Measurements from ENCODE around the gene OGFOD3. TPM values are rescaled to one million over a fixed set of nuclear protein-coding genes. Genes with fewer than 3 reads are reported as not detected.
A peak's percentile ranks its signal among the peaks of the same experiment; 100 is the strongest.

OGFOD3 gene
- total and polyA plus RNA-seq, 2 experiments from 2014 or later, result 38.1 to 44.7 TPM

DNA sequence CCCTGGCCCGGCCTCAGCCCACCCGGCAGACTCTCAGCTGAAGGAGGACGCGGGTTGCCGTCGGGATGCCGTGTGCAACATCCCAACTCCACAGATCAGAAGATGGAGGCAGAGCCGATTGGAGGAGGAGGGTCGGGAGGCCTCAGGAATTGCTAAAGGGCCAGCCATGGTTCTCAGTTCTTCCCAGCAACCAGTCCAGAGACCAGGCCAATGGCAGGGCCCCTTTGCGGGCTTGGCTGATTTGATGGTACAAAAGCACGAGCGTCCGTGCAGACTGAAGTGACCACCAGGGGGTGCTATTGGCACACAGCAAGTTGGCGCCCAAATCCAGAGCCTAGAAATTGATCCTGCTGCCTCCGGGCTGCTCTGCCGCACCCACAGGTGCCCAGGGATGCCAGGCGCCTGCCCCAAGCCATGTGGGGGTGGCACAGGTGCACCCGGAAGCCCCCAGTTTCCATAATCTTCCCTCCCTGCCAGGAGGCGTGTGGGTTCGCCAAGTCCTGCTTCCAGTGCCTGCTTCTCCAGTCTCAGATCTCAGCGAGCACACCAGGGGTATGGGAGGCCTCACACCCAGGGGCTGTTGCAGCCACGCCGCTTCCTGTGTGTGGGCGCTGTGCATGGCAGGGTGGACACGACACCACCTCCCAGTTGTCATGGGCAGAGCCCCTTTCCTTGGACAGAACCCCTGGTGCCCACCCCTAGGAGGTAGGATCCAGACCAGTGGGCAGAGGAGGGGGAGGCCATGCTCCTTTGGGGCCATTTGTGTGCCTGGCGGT lies 66.5 kb downstream of the OGFOD3 start:
- 28 to 30% methylated on average over 26 of the region's 26 CpGs for WGBS, 2 experiments (ENCODE audit: low coverage in 1 of 2, low lambda C conversion rate in 2 of 2, missing lambda C conversion rate in 2 of 2)
- Histone ChIP-seq H3K9me2 (ENCODE audit: insufficient read depth) (no peaks in the 10 kb centered on the region), H3F3A (ENCODE audit: insufficient read depth) (peaks cover 7% of the 10 kb centered on the region), H3K27ac (no peak overlapping the region), H3K27me3 (replicated peaks; ENCODE audit: insufficient read depth) (no peaks in the 10 kb centered on the region; the same call in 1 of the 2 replicates), H3K4me2 (ENCODE audit: unreplicated experiment) (no peak overlapping the region), H3K79me2 (ENCODE audit: insufficient read depth) (no peaks in the 10 kb centered on the region), H3K9me3 (ENCODE audit: low read depth) (no peaks in the 10 kb centered on the region), H3K4me1 (ENCODE audit: insufficient read depth) (peaks cover 10% of the 10 kb centered on the region), H3K4me3 (no peak overlapping the region), H3K36me3 (ENCODE audit: low read depth) (no peaks in the 10 kb centered on the region), H4K20me1 (ENCODE audit: insufficient read depth) (no peaks in the 10 kb centered on the region), H2AFZ (no peak overlapping the region), H3K9ac (no peak overlapping the region)
- no peak for TF ChIP-seq EZH2phosphoT487 (IDR thresholded peaks at IDR 0.05; ENCODE audit: insufficient read depth, low read depth)
- TF ChIP-seq EZH2 (IDR thresholded peaks at IDR 0.05; ENCODE audit: insufficient read depth, poor library complexity, severe bottlenecking), result no peak
- in situ Hi-C loops (cut with MboI), result loop anchor here (10.0 kb wide), 1 partner anchor 63 kb away; the partner anchor contains the start of genes HEXD and OGFOD3
- peak; percentile 92 for DNase-seq

DNA sequence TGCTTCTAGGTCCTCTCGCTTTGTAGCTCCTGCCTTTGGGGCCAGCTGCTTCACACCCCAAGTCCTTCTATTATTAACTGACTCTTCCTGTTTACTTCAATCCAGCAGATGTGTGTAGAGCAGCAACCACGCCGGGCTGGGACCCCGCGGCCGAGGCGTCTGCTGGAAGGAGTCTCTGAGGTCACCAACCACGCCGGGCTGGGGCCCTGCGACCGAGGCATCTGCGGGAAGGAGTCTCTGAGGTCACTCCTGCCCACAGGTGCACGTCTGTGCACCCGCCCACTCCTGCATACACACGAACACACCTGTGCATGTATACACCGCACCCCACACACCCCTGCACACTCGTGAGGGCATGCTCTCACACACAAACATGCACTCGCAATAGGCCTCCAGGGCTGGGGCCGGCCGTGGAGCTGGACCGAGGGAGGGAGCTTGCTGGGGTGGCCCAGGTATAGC lies 67.1 kb downstream of the OGFOD3 start:
- Histone ChIP-seq H3K9me3 (ENCODE audit: low read depth) (no peaks in the 10 kb centered on the region), H3K4me3 (no peak overlapping the region), H3K4me1 (ENCODE audit: insufficient read depth) (peaks cover 10% of the 10 kb centered on the region), H3K27ac (no peak overlapping the region), H3K79me2 (ENCODE audit: insufficient read depth) (no peaks in the 10 kb centered on the region), H3K36me3 (ENCODE audit: low read depth) (no peaks in the 10 kb centered on the region), H3K9me2 (ENCODE audit: insufficient read depth) (no peaks in the 10 kb centered on the region), H3K9ac (no peak overlapping the region), H3K4me2 (ENCODE audit: unreplicated experiment) (no peak overlapping the region), H4K20me1 (ENCODE audit: insufficient read depth) (no peaks in the 10 kb centered on the region), H3K27me3 (replicated peaks; ENCODE audit: insufficient read depth) (no peaks in the 10 kb centered on the region; the same call in 1 of the 2 replicates), H2AFZ (no peak overlapping the region), H3F3A (ENCODE audit: insufficient read depth) (peaks cover 7% of the 10 kb centered on the region)
- 58 to 60% methylated on average over 21 of the region's 21 CpGs for WGBS, 2 experiments (ENCODE audit: low coverage in 1 of 2, low lambda C conversion rate in 2 of 2, missing lambda C conversion rate in 2 of 2)
- TF ChIP-seq EZH2 (IDR thresholded peaks at IDR 0.05; ENCODE audit: insufficient read depth, poor library complexity, severe bottlenecking) (no peak), EZH2phosphoT487 (IDR thresholded peaks at IDR 0.05; ENCODE audit: insufficient read depth, low read depth) (no peak)
- no peak for DNase-seq
- in situ Hi-C loops (cut with MboI), result loop anchor here (10.0 kb wide), 1 partner anchor 64 kb away; the partner anchor contains the start of genes HEXD and OGFOD3

DNA sequence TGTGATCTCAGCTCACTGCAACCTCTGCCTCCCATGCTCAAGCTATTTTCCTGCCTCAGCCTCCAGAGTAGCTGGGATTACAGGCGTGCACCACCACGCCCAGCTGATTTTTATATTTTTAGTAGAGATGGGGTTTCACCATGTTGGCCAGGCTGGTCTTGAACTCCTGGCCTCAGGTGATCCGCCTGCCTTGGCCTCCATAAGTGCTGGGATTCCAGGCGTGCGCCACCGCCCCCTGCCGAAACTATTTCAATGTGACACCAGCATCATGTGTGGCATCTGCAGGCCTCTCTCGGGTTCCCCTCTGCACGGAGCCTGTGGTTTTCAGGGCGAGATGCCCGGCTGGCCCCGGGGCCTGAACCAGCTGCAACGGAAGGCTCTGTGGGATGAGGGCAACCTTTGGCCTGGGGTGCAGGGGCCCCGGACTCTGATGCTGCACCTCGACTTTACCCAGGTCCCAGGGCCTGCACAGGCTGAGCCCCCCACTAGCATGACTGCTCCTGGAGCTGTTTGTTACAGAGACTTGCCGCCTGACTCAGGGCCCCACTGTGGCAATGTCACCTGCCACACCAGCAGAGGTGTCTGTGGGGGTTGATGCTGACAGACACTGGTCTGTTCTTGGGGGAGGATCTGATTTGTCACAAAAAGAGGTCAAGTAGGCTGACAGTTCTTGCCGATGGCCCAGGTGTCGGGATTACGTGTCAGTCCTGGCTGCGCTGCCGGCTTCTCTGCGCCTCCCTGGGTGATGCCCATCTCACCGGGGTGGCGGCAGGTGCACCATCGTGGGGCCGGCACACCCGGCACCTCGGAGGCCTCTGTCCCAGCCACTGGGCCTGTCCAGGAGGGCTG lies 68.0 kb downstream of the OGFOD3 start:
- Histone ChIP-seq H3K9me3 (ENCODE audit: low read depth) (no peaks in the 10 kb centered on the region), H3K9me2 (ENCODE audit: insufficient read depth) (no peaks in the 10 kb centered on the region), H3K36me3 (ENCODE audit: low read depth) (no peaks in the 10 kb centered on the region), H3K4me1 (ENCODE audit: insufficient read depth) (peaks cover 10% of the 10 kb centered on the region), H3F3A (ENCODE audit: insufficient read depth) (peaks cover 7% of the 10 kb centered on the region), H3K79me2 (ENCODE audit: insufficient read depth) (no peaks in the 10 kb centered on the region), H3K27ac (no peak overlapping the region), H2AFZ (no peak overlapping the region), H3K4me2 (ENCODE audit: unreplicated experiment) (no peak overlapping the region), H3K27me3 (replicated peaks; ENCODE audit: insufficient read depth) (no peaks in the 10 kb centered on the region; the same call in 1 of the 2 replicates), H3K4me3 (no peak overlapping the region), H4K20me1 (ENCODE audit: insufficient read depth) (no peaks in the 10 kb centered on the region), H3K9ac (no peak overlapping the region)
- DNase-seq, result no peak
- in situ Hi-C loops (cut with MboI), result loop anchor here (10.0 kb wide), 1 partner anchor 64 kb away; the partner anchor contains the start of genes HEXD and OGFOD3
- 75 to 80% methylated on average over 25 to 28 of the region's 28 CpGs for WGBS, 2 experiments (ENCODE audit: low coverage in 1 of 2, low lambda C conversion rate in 2 of 2, missing lambda C conversion rate in 2 of 2)
- TF ChIP-seq EZH2 (IDR thresholded peaks at IDR 0.05; ENCODE audit: insufficient read depth, poor library complexity, severe bottlenecking) (no peak), EZH2phosphoT487 (IDR thresholded peaks at IDR 0.05; ENCODE audit: insufficient read depth, low read depth) (no peak)

DNA sequence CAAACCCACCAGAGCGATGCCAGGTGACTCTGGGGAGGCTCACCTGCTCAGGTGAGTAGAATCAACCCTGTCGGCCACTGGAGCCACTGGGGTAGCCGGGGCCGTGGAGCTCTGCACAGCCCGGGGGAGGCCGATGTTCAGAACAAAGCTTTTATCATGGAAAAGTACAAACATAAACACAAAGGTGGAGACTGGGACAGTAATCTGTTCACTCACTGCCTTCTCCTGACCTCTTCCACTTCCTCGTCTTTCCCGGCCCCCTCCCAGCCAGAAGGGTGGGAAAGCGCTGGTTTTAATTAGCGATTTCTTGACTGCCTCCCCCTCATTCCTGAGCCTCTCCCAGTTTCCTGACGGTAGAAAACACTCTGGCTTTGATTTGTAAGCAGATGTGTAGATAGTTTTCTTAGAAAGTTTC lies 69.1 kb downstream of the OGFOD3 start:
- H3K4me2 ChIP-seq (ENCODE audit: unreplicated experiment), result peak overlapping the region; percentile 57
- DNase-seq, result peak; percentile 58
- peaks cover 10% of the 10 kb centered on the region for H3K4me1 ChIP-seq (ENCODE audit: insufficient read depth)
- no peaks in the 10 kb centered on the region for H3K9me3 ChIP-seq (ENCODE audit: low read depth)
- in situ Hi-C loops (cut with MboI), result no loop called here
- WGBS, 2 experiments (ENCODE audit: low coverage in 1 of 2, low lambda C conversion rate in 2 of 2, missing lambda C conversion rate in 2 of 2), result 9 to 10% methylated on average over 11 of the region's 11 CpGs
- no peak overlapping the region for H3K27ac ChIP-seq
- H2AFZ ChIP-seq, result peak overlapping the region; percentile 28
- no peaks in the 10 kb centered on the region for H4K20me1 ChIP-seq (ENCODE audit: insufficient read depth)
- H3K9ac ChIP-seq, result peak overlapping the region; percentile 4; the same call in 1 of the 2 replicates
- H3K79me2 ChIP-seq (ENCODE audit: insufficient read depth), result no peaks in the 10 kb centered on the region
- H3K4me3 ChIP-seq, result peak overlapping the region; percentile 39
- TF ChIP-seq EZH2 (IDR thresholded peaks at IDR 0.05; ENCODE audit: insufficient read depth, poor library complexity, severe bottlenecking), result no peak
- no peak for TF ChIP-seq EZH2phosphoT487 (IDR thresholded peaks at IDR 0.05; ENCODE audit: insufficient read depth, low read depth)
- no peaks in the 10 kb centered on the region for H3K36me3 ChIP-seq (ENCODE audit: low read depth)
- H3F3A ChIP-seq (ENCODE audit: insufficient read depth), result peaks cover 7% of the 10 kb centered on the region
- no peaks in the 10 kb centered on the region for H3K9me2 ChIP-seq (ENCODE audit: insufficient read depth)
- no peaks in the 10 kb centered on the region for H3K27me3 ChIP-seq (replicated peaks; ENCODE audit: insufficient read depth)

Data from GM23248 (cell line).